Measurements from ENCODE around the gene SLC16A8. TPM values are rescaled to one million over a fixed set of nuclear protein-coding genes. Genes with fewer than 3 reads are reported as not detected.

Gene SLC16A8
- total RNA-seq, 1 donor from 2014 or later, result not detected

GRCh38 chr22:38111925-38112355 is 28.0 kb upstream of the SLC16A8 start:
- peak; percentile 15 for DNase-seq (ENCODE audit: low read depth)

- DNase-seq (ENCODE audit: low read depth), result peak; percentile 69
Measured at GRCh38 chr22:38110863-38111852, 27.2 kb upstream of the SLC16A8 start.

DNA sequence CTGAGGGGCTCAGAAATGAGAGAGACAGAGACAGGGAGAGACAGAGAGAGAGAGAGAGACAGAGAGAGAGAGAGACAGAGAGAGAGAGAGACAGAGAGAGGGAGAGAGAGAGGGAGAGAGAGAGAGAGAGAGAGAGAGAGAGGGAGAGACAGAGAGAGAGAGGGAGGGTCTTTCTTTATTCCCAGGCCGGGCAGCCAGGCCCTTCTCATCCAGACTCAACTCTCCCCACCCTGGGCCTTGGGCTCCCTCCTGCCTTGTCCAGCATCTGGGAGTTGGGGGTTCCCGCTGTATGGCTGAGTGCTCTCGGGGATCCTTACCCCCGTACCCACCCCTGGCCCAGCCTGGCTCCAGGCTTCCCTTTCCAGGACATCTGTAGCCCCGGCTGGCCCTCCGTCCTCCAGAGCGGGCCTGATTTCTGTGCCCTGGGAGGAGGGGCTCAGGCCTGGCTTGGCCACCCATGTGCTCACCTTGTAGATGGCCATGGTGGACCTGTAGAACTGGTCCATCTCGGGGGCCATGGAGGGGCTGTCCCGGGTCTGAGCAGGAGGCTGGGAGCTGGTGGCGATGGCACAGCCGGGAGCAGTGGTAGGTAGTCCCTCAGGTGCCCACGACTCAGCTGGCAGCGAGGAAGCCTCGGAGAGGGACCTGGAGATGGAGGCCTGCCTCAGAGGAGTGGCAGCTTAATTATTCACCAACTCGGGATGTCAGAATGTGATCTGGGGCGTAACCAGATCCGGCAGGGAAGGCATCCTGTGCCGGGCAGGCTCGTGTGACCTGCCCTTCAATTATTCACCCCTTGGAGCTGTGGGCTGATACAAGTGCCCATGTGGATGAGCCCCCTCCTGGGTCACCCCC is 26.3 kb upstream of the SLC16A8 start, which contains the start of gene BAIAP2L2:
BAIAP2L2 (minus strand) TSS at position 677 of the 855 bp plus-strand sequence; CDS start at position 518, 159 bp downstream.
- DNase-seq (ENCODE audit: low read depth), result peak; percentile 85

- DNase-seq (ENCODE audit: low read depth), result peak; percentile 7
Measured at GRCh38 chr22:38109371-38110001, 25.5 kb upstream of the SLC16A8 start.

DNA sequence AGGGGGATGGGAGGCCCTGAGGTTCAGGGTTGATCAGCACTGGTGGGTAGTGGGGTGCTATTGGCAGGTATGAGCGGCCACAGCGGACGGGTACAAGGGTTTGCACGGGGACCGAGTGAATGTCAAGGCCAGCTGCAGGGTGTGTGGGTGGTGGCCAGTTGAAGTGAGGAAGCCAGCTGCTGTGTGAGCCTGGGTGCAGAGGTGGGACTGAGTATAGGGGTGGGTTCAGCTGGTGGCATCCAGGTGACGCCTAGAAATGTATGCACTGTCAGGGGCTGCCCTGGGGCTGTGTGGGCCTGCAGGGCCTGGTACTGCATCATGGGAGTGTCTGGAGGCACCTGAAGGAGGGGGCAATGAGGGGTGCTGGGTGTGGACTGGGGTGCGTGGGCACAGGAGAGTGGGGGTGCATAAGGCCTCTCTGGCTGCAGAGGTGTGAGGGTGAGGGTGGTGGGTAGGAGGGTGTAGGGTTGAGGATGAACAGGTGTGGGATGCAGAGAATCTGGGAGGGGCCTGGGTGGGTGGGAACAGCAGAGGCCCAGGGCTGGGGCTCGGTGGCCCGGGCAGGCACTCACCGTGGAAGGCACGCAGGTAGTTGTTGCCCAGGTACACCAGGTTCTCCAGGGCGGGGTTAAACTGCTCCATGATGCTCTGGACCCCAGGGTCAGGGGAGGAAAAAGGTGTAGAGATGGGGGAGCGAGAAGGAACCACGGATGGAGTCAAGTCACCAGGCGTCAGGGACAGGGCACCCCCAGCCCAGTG is 24.8 kb upstream of the SLC16A8 start:
- DNase-seq (ENCODE audit: low read depth), result no peak

GRCh38 chr22:38107692-38108515 is 23.9 kb upstream of the SLC16A8 start:
- DNase-seq (ENCODE audit: low read depth), result no peak

GRCh38 chr22:38106814-38107578 is 23.0 kb upstream of the SLC16A8 start:
- DNase-seq (ENCODE audit: low read depth), result no peak

DNA sequence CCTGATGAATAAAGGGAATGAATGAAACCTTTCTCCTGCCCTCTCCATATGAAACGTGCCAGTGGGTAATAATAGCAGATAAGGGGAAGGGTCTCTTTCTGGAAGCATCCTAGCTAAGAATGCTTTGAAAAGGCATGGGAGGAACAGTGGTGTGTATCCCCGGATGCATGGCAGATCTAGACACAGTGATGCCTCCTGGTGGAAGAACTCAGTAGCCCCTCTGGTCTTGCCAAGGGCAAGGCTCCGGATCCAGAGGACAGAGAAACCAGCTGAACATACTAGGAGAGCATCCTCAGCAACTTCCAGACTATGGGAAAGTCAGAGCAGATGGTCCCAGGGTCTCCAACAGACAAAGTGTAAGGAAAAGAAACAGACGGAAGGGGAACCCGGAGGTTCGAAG is 20.1 kb upstream of the SLC16A8 start:
- peak; percentile 4 for DNase-seq (ENCODE audit: low read depth)

DNA sequence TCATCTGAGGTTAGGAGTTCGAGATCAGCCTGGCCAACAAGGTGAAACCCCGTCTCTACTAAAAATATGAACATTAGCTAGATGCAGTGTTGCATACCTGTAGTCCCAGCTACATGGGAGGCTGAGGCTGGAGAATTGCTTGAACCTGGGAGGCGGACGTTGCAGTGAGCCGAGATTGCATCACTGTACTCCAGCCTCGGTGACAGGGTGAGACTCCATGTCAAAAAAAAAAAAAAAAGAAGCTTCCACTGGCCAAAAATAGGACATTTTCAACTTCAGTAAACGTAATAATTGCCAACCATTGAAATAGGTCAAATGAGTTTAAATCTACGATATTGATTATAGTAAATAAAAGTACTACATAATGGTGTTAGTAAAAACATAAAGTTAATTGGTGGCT is 19.7 kb upstream of the SLC16A8 start:
- no peak for DNase-seq (ENCODE audit: low read depth)

DNA sequence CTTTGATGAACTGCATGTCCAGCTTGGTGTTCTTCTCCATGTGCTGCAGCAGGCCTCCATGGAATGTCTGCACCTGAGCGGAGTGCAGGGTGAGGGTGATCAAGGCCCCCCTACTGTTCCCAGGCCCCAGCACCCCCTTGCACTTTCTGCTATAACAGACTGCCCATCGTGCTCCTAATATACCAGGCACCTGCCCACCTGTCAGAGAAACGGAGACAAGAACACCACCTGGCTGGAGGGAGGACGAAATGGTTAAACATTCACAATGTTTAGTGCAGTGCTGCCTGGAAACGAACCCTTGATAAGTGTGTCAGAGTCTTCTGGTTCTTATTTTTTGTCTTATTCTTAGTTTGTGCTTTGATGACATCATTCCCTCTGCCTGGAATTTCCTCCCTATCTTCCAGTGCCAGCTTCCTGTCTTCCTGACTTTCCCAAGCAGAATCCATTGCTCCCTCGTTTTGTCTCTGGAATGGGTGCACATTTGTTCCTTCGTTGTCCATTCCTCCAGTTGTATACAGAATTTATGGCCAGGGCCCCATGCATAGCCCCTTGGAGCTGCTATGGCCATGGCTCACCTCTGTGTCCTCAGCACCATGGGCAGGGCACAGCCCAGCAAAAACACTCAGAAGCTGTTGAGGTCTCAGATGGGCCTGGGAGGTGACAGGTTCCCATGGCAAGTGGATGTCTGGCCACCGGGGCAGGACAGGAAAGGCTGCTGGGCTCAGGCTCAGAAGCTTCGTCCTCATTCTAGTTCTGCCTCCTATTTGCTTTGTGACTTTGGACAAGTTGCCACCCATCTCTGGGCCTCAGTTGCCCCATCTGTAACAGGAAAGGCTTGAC is 14.6 kb upstream of the SLC16A8 start:
- peak; percentile 44 for DNase-seq (ENCODE audit: low read depth)

DNA sequence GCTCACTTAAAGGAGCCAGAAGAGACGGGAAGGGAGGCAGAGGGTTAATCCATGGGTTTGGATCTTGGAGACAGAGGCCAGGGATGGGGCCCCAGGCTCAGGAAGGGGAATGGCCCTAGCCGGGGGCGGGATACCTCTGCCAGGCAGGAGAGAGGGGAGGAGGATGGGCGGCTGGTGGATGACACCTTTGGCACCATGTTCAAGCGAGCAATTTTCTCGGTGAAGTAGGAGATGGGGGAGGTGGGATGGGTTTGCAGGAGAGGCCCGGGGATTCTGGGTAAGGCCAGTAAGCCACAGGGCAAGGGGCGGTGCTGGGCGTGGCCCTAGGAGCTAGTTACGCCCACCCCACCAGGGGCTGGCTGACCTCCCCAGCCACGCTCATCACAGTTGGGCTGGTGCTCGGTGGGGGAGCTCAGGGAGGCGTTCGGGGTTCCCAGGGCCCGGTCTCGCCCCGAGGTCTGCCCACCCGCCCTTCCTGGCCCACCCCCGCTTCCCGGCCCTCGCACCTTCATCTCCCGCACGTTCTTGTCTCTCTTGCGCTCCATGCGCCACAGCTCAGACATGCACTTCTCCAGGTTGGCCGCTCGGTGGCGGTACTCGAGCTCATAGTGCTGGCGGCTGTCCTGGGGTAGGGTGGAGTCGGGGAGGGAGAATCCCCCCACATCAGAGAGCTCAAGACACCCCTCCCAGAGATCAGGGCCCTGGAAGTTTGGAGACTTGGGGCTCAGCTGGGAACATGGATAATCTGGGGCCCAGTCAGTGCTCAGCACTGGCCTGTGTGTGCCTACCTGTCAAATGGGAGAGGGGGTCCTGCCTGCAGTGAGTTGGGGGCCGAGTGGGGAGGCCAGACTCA is 13.8 kb upstream of the SLC16A8 start:
- DNase-seq (ENCODE audit: low read depth), result no peak

DNA sequence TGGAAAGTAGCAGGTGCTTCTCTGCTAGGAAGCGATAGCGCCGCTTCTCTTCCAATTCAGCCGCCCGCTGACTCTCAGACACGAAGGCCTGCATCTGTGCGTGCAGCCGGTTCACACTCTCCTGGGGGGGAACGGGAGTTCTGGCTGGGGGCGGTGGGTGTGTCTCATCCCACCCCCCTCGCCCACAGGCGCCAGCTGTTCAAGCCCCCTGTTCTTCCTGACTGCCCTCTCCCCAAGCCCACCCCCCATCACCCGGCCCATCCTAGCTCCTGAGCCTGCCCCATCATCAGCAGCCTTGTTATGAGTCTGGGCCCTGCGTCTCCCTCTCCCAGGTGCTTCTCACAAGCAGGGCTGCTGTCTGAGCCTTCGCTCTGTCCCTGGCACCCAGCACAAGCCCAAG is 13.1 kb upstream of the SLC16A8 start:
- no peak for DNase-seq (ENCODE audit: low read depth)

DNA sequence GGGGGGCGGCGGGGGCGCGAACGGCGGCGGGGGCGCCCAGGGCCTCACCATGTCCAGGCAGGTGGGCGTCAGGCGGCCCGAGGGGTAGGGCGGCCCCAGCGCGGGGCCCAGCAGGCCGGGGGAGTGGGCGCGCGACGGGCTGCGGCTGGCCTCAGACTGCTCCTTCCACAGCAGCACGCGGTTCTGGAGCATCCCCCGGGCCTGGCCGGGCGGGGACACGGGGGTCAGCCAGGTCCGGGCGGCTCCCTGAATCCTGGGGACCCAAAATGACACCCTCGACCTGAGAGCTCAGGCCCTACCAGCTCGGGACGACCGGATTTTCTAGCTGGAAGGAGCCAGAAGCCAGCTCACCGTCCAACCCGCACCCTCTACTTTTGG is 5.5 kb upstream of the SLC16A8 start:
- DNase-seq (ENCODE audit: low read depth), result no peak

GRCh38 chr22:38088629-38089473 is 4.9 kb upstream of the SLC16A8 start:
- DNase-seq (ENCODE audit: low read depth), result no peak

- no peak for DNase-seq (ENCODE audit: low read depth)
Measured at GRCh38 chr22:38087855-38088254, 3.9 kb upstream of the SLC16A8 start.

- no peak for DNase-seq (ENCODE audit: low read depth)
Measured at GRCh38 chr22:38086942-38087341, 3.0 kb upstream of the SLC16A8 start.
